Astrocyte (in vitro differentiated cells and primary cell): ENCODE data around the gene PKNOX2. TPM values are rescaled to one million over a fixed set of nuclear protein-coding genes. Genes with fewer than 3 reads are reported as not detected.
A peak's percentile ranks its signal among the peaks of the same experiment; 100 is the strongest.

Experiments used
- DNase-seq: peaks from one replicate; pipeline ENCODE4 v3.0.0-alpha.2; 2010; ENCODE audit warnings: low read depth
- FAIRE-seq: peaks from 2 replicates; lab custom pipeline; 2011; peaks lifted over from hg19 to GRCh38; lab: Jason Lieb, UNC
- H2AFZ ChIP-seq: 2 replicates; pipeline ENCODE4 v1.6.0; 2012; ENCODE audit warnings: low read depth, low read length, inconsistent platforms
- H3K27ac ChIP-seq: 2 replicates; pipeline ENCODE4 v1.5.1; 2011; ENCODE audit warnings: low read depth, low read length, inconsistent platforms
- H3K27me3 ChIP-seq: 2 replicates; pipeline ENCODE4 v1.6.0; 2011; ENCODE audit warnings: low read length, inconsistent platforms; ENCODE audit not compliant: insufficient read depth
- H3K36me3 ChIP-seq: 2 replicates; pipeline ENCODE4 v1.5.1; 2011; ENCODE audit warnings: low read length, inconsistent platforms; ENCODE audit not compliant: insufficient read depth
- H3K4me1 ChIP-seq: 2 replicates; pipeline ENCODE4 v1.5.1; 2011; ENCODE audit warnings: low read length, inconsistent platforms; ENCODE audit not compliant: insufficient read depth
- H3K4me2 ChIP-seq: 2 replicates; pipeline ENCODE4 v1.6.0; 2012; ENCODE audit warnings: low read length, inconsistent platforms
- H3K4me3 ChIP-seq: 2 replicates; pipeline ENCODE4 v1.5.1; 2011; ENCODE audit warnings: low read depth, mild to moderate bottlenecking, low read length, inconsistent platforms; ENCODE audit not compliant: insufficient read depth
- H3K79me2 ChIP-seq: 2 replicates; pipeline ENCODE4 v1.6.0; 2012; ENCODE audit warnings: mild to moderate bottlenecking, low read length, inconsistent platforms; ENCODE audit not compliant: insufficient read depth
- H3K9ac ChIP-seq: 2 replicates; pipeline ENCODE4 v1.6.0; 2012; ENCODE audit warnings: mild to moderate bottlenecking, low read length, inconsistent platforms
- H3K9me3 ChIP-seq: 2 replicates; pipeline ENCODE4 v1.5.1; 2012; ENCODE audit warnings: low read depth, mild to moderate bottlenecking, low read length, inconsistent platforms; ENCODE audit not compliant: insufficient read depth
- H4K20me1 ChIP-seq: 2 replicates; pipeline ENCODE4 v1.6.0; 2012; ENCODE audit warnings: low read length, inconsistent platforms; ENCODE audit not compliant: insufficient read depth
- H3K27ac Mint-ChIP-seq: one replicate; pipeline ENCODE4 v1.8.0; 2021; ENCODE audit warnings: mild to moderate bottlenecking, mixed read lengths; ENCODE audit not compliant: unreplicated experiment
- H3K27me3 Mint-ChIP-seq: one replicate; pipeline ENCODE4 v1.8.0; 2021; ENCODE audit warnings: low read depth, mixed read lengths; ENCODE audit not compliant: unreplicated experiment
- H3K36me3 Mint-ChIP-seq: one replicate; pipeline ENCODE4 v1.8.0; 2021; ENCODE audit warnings: low read depth, mixed read lengths; ENCODE audit not compliant: unreplicated experiment
- H3K4me1 Mint-ChIP-seq: one replicate; pipeline ENCODE4 v1.8.0; 2021; ENCODE audit warnings: low read depth, mixed read lengths; ENCODE audit not compliant: unreplicated experiment
- H3K4me3 Mint-ChIP-seq: one replicate; pipeline ENCODE4 v1.8.0; 2021; ENCODE audit warnings: mild to moderate bottlenecking, moderate library complexity, mixed read lengths; ENCODE audit not compliant: unreplicated experiment
- H3K9me3 Mint-ChIP-seq: one replicate; pipeline ENCODE4 v1.8.0; 2021; ENCODE audit warnings: mild to moderate bottlenecking, mixed read lengths; ENCODE audit not compliant: unreplicated experiment
- CTCF ChIP-seq: IDR thresholded peaks from 2 replicates; pipeline ENCODE4 v1.5.1; 2011; ENCODE audit warnings: low read depth, mild to moderate bottlenecking, inconsistent platforms, low read length, moderate library complexity; ENCODE audit not compliant: insufficient read depth
- EZH2 ChIP-seq: IDR thresholded peaks from 2 replicates; pipeline ENCODE4 v1.6.1; 2012; ENCODE audit warnings: mild to moderate bottlenecking, low read length, inconsistent platforms; ENCODE audit not compliant: insufficient read depth
- total RNA-seq: library from RNA; stranded (reverse); gene quantifications from 2 replicates; pipeline ENCODE4 v1.2.1, GENCODE V29; 2021

Gene PKNOX2
- total RNA-seq, 1 donor from 2014 or later, result 53.4 TPM

GRCh38 chr11:125293596-125293995, 129.0 kb downstream of the PKNOX2 start:
- no peaks in the 10 kb centered on the region for H3K27me3 Mint-ChIP-seq
- H3K9me3 ChIP-seq, result no peaks in the 10 kb centered on the region
- FAIRE-seq (no peak), DNase-seq (no peak)
- H3K36me3 Mint-ChIP-seq, result peaks cover 31% of the 10 kb centered on the region
- H3K9me3 Mint-ChIP-seq, result no peaks in the 10 kb centered on the region
- no peak overlapping the region for H3K4me3 ChIP-seq
- no peaks in the 10 kb centered on the region for H3K79me2 ChIP-seq
- peaks cover 2% of the 10 kb centered on the region for H3K27me3 ChIP-seq
- TF ChIP-seq CTCF, result no peak
- TF ChIP-seq EZH2, result no peak
- peaks cover 9% of the 10 kb centered on the region for H3K4me1 ChIP-seq
- H3K36me3 ChIP-seq, result no peaks in the 10 kb centered on the region
- no peak overlapping the region for H3K27ac ChIP-seq
- H3K27ac Mint-ChIP-seq, result no peak overlapping the region
- H2AFZ ChIP-seq, result no peak overlapping the region
- no peaks in the 10 kb centered on the region for H4K20me1 ChIP-seq
- H3K4me1 Mint-ChIP-seq, result peaks cover 59% of the 10 kb centered on the region
- H3K9ac ChIP-seq, result no peak overlapping the region
- no peak overlapping the region for H3K4me2 ChIP-seq
- H3K4me3 Mint-ChIP-seq, result no peak overlapping the region

- H3K27ac ChIP-seq, result no peak overlapping the region
- no peak overlapping the region for H3K9ac ChIP-seq
- H3K27me3 ChIP-seq, result peaks cover 2% of the 10 kb centered on the region
- DNase-seq, result no peak
- Mint-ChIP-seq H3K27me3 (no peaks in the 10 kb centered on the region), H3K27ac (peak overlapping the region; percentile 12), H3K9me3 (no peaks in the 10 kb centered on the region), H3K4me3 (peak overlapping the region; percentile 47), H3K36me3 (peaks cover 28% of the 10 kb centered on the region), H3K4me1 (peaks cover 55% of the 10 kb centered on the region)
- H4K20me1 ChIP-seq, result no peaks in the 10 kb centered on the region
- FAIRE-seq, result no peak
- no peak overlapping the region for H3K4me2 ChIP-seq
- no peaks in the 10 kb centered on the region for H3K79me2 ChIP-seq
- no peak overlapping the region for H3K4me3 ChIP-seq
- no peak for TF ChIP-seq CTCF
- no peak for TF ChIP-seq EZH2
- H3K9me3 ChIP-seq, result no peaks in the 10 kb centered on the region
- H3K36me3 ChIP-seq, result no peaks in the 10 kb centered on the region
- H2AFZ ChIP-seq, result no peak overlapping the region
- peaks cover 11% of the 10 kb centered on the region for H3K4me1 ChIP-seq
Observed at GRCh38 chr11:125295931-125296330, 131.4 kb downstream of the PKNOX2 start.

GRCh38 chr11:125297346-125297915, 132.9 kb downstream of the PKNOX2 start:
- Histone ChIP-seq H2AFZ (no peak overlapping the region), H3K9me3 (no peaks in the 10 kb centered on the region), H3K4me1 (peaks cover 14% of the 10 kb centered on the region), H4K20me1 (peaks cover 2% of the 10 kb centered on the region), H3K27ac (no peak overlapping the region), H3K9ac (no peak overlapping the region), H3K4me3 (no peak overlapping the region), H3K79me2 (no peaks in the 10 kb centered on the region), H3K27me3 (peaks cover 2% of the 10 kb centered on the region), H3K36me3 (no peaks in the 10 kb centered on the region), H3K4me2 (no peak overlapping the region)
- Mint-ChIP-seq H3K9me3 (no peaks in the 10 kb centered on the region), H3K4me1 (peaks cover 63% of the 10 kb centered on the region), H3K36me3 (peaks cover 28% of the 10 kb centered on the region), H3K4me3 (peak overlapping the region; percentile 12), H3K27ac (no peak overlapping the region), H3K27me3 (no peaks in the 10 kb centered on the region)
- FAIRE-seq (no peak), DNase-seq (no peak)
- TF ChIP-seq CTCF, result no peak
- TF ChIP-seq EZH2, result no peak
